Heart right ventricle (tissue), 16 donors: ENCODE results near the gene ANKS1B. TPM values are rescaled to one million over a fixed set of nuclear protein-coding genes. Genes with fewer than 3 reads are reported as not detected.

Source experiments
- ATAC-seq, 8 donors: fragments of 200-7000 bp; cut with Tn5 transposase; one replicate each; pipeline ENCODE4 v1.9.1; 2020; ENCODE audit warnings: mild to moderate bottlenecking in 8 of 8, moderate library complexity in 8 of 8, moderate number of reproducible peaks in 1 of 8
- DNase-seq, 2 donors: peaks; one replicate each; pipeline ENCODE4 v3.0.0-alpha.2; 2020
- H3K27ac ChIP-seq, 10 donors: fragments of 200-600 bp; sonication (generic) in 2 of 10; one replicate each; pipeline versions ENCODE4 v1.5.0 to v1.8.0; 2020 to 2022; ENCODE audit warnings: mild to moderate bottlenecking in 3 of 10
- H3K27me3 ChIP-seq, 7 donors: fragments of 200-600 bp; one replicate each; pipeline ENCODE4 v1.8.0; 2021 to 2022; ENCODE audit warnings: mild to moderate bottlenecking in 2 of 7
- H3K36me3 ChIP-seq, 9 donors: fragments of 200-600 bp; sonication (generic) in 1 of 9; one replicate each; pipeline versions ENCODE4 v1.5.0 to v1.8.0; 2020 to 2022; ENCODE audit warnings: mild to moderate bottlenecking in 2 of 9
- H3K4me1 ChIP-seq, 9 donors: fragments of 200-600 bp; sonication (generic) in 1 of 9; one replicate each; pipeline versions ENCODE4 v1.5.0 to v1.8.0; 2020 to 2022; ENCODE audit warnings: mild to moderate bottlenecking in 4 of 9
- H3K4me3 ChIP-seq, 10 donors: fragments of 200-600 bp; sonication (generic) in 2 of 10; one replicate each; pipeline versions ENCODE4 v1.5.0 to v1.8.0; 2020 to 2022; ENCODE audit warnings: mild to moderate bottlenecking in 7 of 10, moderate library complexity in 2 of 10
- H3K9me3 ChIP-seq, 11 donors: fragments of 200-600 bp in 10 of 11; sonication (generic) in 2 of 11; one replicate each; pipeline versions ENCODE4 v1.5.0 to v1.8.0; 2013 to 2022; ENCODE audit warnings: mild to moderate bottlenecking in 2 of 11, control low read depth in 1 of 11, moderate library complexity in 1 of 11
- CTCF ChIP-seq, 9 donors: fragments of 200-600 bp; sonication (generic) in 2 of 9; IDR thresholded peaks; one replicate each; pipeline versions ENCODE4 v1.5.0 to v1.8.0; 2021 to 2022; ENCODE audit warnings: antibody characterized with exemption in 9 of 9, mild to moderate bottlenecking in 5 of 9, moderate library complexity in 1 of 9
- WGBS, 2 donors: extraction: QIAGEN DNeasy Blood & Tissue Kit; methylation state at CpG; one replicate each; pipeline ENCODE4 v1.1.7; 2013; ENCODE audit warnings: inconsistent platforms in 1 of 2; 5-methylcytosine and 5-hydroxymethylcytosine counted together
- intact Hi-C, 10 donors: fragments of 100-400 bp; cut with DNase I; formaldehyde crosslinking; loops; one replicate each; pipeline versions ENCODE4 v1.11.1 to v1.14.2; 2022
- polyA plus RNA-seq, 2 donors: library from polyadenylated mRNA; stranded (reverse); fragments of 200-250 nt; gene quantifications; one replicate each; pipeline ENCODE4 v1.2.3, GENCODE V29; 2013
- total RNA-seq, 10 donors: library from RNA; stranded (reverse); fragmentation: NEBNext Ultra II Directional in 3 of 10; extraction: Animal tissue kit (Norgen Biotek cat#: 25700) in 3 of 10; gene quantifications; one replicate each; pipeline versions ENCODE4 v1.2.1 to v1.2.4, GENCODE V29; 2021 to 2023
- donor health status: Arrhythmogenic right ventricular cardiomyopathy.
- donor health status: ischemic (EF 13 %, LVEDD 7.1; RV severe dilation, severe dysfunction).
- donor health status: healthy with polysubstance abuse.
- donor health status: DM: no; HTN: yes; CAD: no.
- donor health status: DM: no; HTN: no; CAD: no.
- donor health status: ischemic (EF 25% LVEDD 6.9; RV normal size, moderate dysfunction).
- donor health status: ischemic (EF 25% LVEDD 5.7; RV mildly dilated, moderate dysfunction).
- donor health status: healthy.
- donor health status: DM: yes; HTN: yes; CAD: no.
- donor health status: Ischemic cardiomyopathy.
- donor health status: ischemic (EF 35%, LVEDD 5.7; RV mildly dilated, moderate dysfunction).
- donor health status: nonischemic (EF 11% LVEDD 7.7; RV severe dilation, severe dysfunction).
- donor health status: DM: yes; HTN: yes; CAD: no.
- donor health status: PGD.
- donor health status: ischemic (EF 29% LVEDD 5.4; RV normal size, mild dysfunction).
- donor health status: nonischemic (EF 23%, LVEDD 6.1; RV moderate dilation, normal function).

ANKS1B gene
- total and polyA plus RNA-seq, 12 donors = 0.58 to 4.8 (median 1.8) TPM

- no peak for TF ChIP-seq CTCF (IDR thresholded peaks at IDR 0.05)
- intact Hi-C loops = no loop called here
- DNase-seq = no peak
- Histone ChIP-seq H3K36me3 (no peaks in the 10 kb centered on the region), H3K4me3 (no peak overlapping the region), H3K27ac (no peak overlapping the region), H3K27me3 (no peaks in the 10 kb centered on the region), H3K4me1 (no peaks in the 10 kb centered on the region), H3K9me3 (no peaks in the 10 kb centered on the region)
- ATAC-seq = no peak
These were observed 105.3 kb downstream of the ANKS1B start for GRCh38 chr12:99879439-99879838.

- Histone ChIP-seq H3K4me1 (no peaks in the 10 kb centered on the region), H3K9me3 (peaks cover 0 to 6% (median 0%) of the 10 kb centered on the region in 11 donors), H3K27ac (no peak overlapping the region), H3K36me3 (no peaks in the 10 kb centered on the region), H3K4me3 (no peak overlapping the region), H3K27me3 (no peaks in the 10 kb centered on the region)
- no peak for TF ChIP-seq CTCF (IDR thresholded peaks at IDR 0.05)
- no peak for DNase-seq
- intact Hi-C loops = no loop called here
- ATAC-seq = no peak
These were observed 109.7 kb downstream of the ANKS1B start for GRCh38 chr12:99875081-99875480.

- intact Hi-C loops = no loop called here
- Histone ChIP-seq H3K27ac (no peak overlapping the region), H3K4me3 (no peak overlapping the region), H3K9me3 (peaks cover 0 to 8% (median 0%) of the 10 kb centered on the region in 11 donors), H3K4me1 (no peaks in the 10 kb centered on the region), H3K36me3 (no peaks in the 10 kb centered on the region), H3K27me3 (no peaks in the 10 kb centered on the region)
- ATAC-seq = no peak
- DNase-seq = no peak
- WGBS, 2 donors = 91 to 94% methylated on average over 5 of the region's 5 CpGs
- TF ChIP-seq CTCF (IDR thresholded peaks at IDR 0.05) = no peak
These were observed 114.7 kb downstream of the ANKS1B start for GRCh38 chr12:99870085-99870484.

- peaks cover 0 to 3% (median 0%) of the 10 kb centered on the region in 11 donors for H3K9me3 ChIP-seq
- WGBS, 2 donors = 66 to 70% methylated on average over 4 of the region's 4 CpGs
- intact Hi-C loops = no loop called here
- H3K4me3 ChIP-seq = no peak overlapping the region
- no peaks in the 10 kb centered on the region for H3K4me1 ChIP-seq
- ATAC-seq (no peak), DNase-seq (no peak)
- H3K27me3 ChIP-seq = no peaks in the 10 kb centered on the region
- H3K36me3 ChIP-seq = no peaks in the 10 kb centered on the region
- H3K27ac ChIP-seq = no peak overlapping the region
- TF ChIP-seq CTCF (IDR thresholded peaks at IDR 0.05) = no peak
These were observed 123.0 kb downstream of the ANKS1B start for GRCh38 chr12:99861731-99862130.

GRCh38 chr12:99859126-99859525 lies 125.6 kb downstream of the ANKS1B start:
- intact Hi-C loops = no loop called here
- Histone ChIP-seq H3K27ac (no peak overlapping the region), H3K27me3 (no peaks in the 10 kb centered on the region), H3K4me3 (no peak overlapping the region), H3K4me1 (no peaks in the 10 kb centered on the region), H3K36me3 (no peaks in the 10 kb centered on the region), H3K9me3 (peaks cover 0 to 16% (median 0%) of the 10 kb centered on the region in 11 donors)
- TF ChIP-seq CTCF (IDR thresholded peaks at IDR 0.05) = no peak
- 87 to 97% methylated on average over 1 of the region's 1 CpG for WGBS, 2 donors
- no peak for DNase-seq
- no peak for ATAC-seq
